A673 (cell line): ENCODE results near the gene XIRP1. TPM values are rescaled to one million over a fixed set of nuclear protein-coding genes. Genes with fewer than 3 reads are reported as not detected.
A peak's percentile ranks its signal among the peaks of the same experiment; 100 is the strongest.

Source experiments
- BruUV-seq: library from RNA; stranded (reverse); fragments of 400-500 nt; replicated peaks from 2 replicates; lab custom pipeline; 2021; lab: Mats Ljungman, UMichigan
- CTCF ChIA-PET: fragments of 300-600 bp; sonication (Branson Sonifier 250); formaldehyde crosslinking; loops from one replicate; lab custom pipeline; 2022; ENCODE audit warnings: antibody characterized with exemption; lab: Charles Lee
- POLR2A ChIA-PET: fragments of 300-600 bp; sonication (Branson Sonifier 250); formaldehyde crosslinking; loops from one replicate; lab custom pipeline; 2022; ENCODE audit warnings: antibody characterized with exemption; ENCODE audit not compliant: low non-redundant PET; lab: Charles Lee
- DNase-seq: peaks from one replicate; pipeline ENCODE4 v3.0.0-alpha.2; 2015; ENCODE audit warnings: low spot score
- H3K27ac ChIP-seq: fragments of 200-600 bp; sonication (generic); 2 replicates; pipeline ENCODE4 v1.5.1; 2016; ENCODE audit warnings: mixed run types, low read depth, mild to moderate bottlenecking, mixed read lengths, antibody characterized with exemption, low read length; ENCODE audit not compliant: poor library complexity, severe bottlenecking
- H3K27me3 ChIP-seq: fragments of 200-600 bp; sonication (generic); replicated peaks from 2 replicates; pipeline ENCODE4 v1.6.1; 2017; ENCODE audit warnings: mixed run types, low read depth, mild to moderate bottlenecking, mixed read lengths, antibody characterized with exemption, low read length; ENCODE audit not compliant: insufficient read depth, poor library complexity
- H3K36me3 ChIP-seq: fragments of 200-600 bp; sonication (generic); 2 replicates; pipeline ENCODE4 v1.6.1; 2016; ENCODE audit warnings: mixed run types, mild to moderate bottlenecking, mixed read lengths, antibody characterized with exemption, low read length; ENCODE audit not compliant: insufficient read depth, poor library complexity, severe bottlenecking
- H3K4me1 ChIP-seq: fragments of 200-600 bp; sonication (generic); 2 replicates; pipeline ENCODE4 v1.6.1; 2017; ENCODE audit warnings: mixed run types, mild to moderate bottlenecking, mixed read lengths, antibody characterized with exemption, low read length; ENCODE audit not compliant: insufficient read depth, poor library complexity, severe bottlenecking
- H3K4me3 ChIP-seq: fragments of 200-600 bp; sonication (generic); 2 replicates; pipeline ENCODE4 v1.5.1; 2016; ENCODE audit warnings: low read depth, mixed run types, mild to moderate bottlenecking, mixed read lengths, low read length; ENCODE audit not compliant: poor library complexity, severe bottlenecking
- H3K9me3 ChIP-seq: fragments of 200-600 bp; sonication (generic); 2 replicates; pipeline ENCODE4 v1.6.1; 2016; ENCODE audit warnings: mixed run types, low read depth, mild to moderate bottlenecking, mixed read lengths, antibody characterized with exemption, low read length; ENCODE audit not compliant: poor library complexity, severe bottlenecking
- CTCF ChIP-seq: fragments of 300-800, 200-600 bp; sonication (generic); conservative IDR thresholded peaks from 2 replicates; pipeline ENCODE4 v1.5.1; 2017; ENCODE audit warnings: low read depth, mild to moderate bottlenecking, antibody characterized with exemption, low read length, moderate library complexity, mixed read lengths
- EZH2 ChIP-seq: fragments of 200-600 bp; sonication (generic); IDR thresholded peaks from 2 replicates; pipeline ENCODE4 v1.6.1; 2017; ENCODE audit warnings: borderline replicate concordance, low read depth, mild to moderate bottlenecking, mixed read lengths, antibody characterized with exemption, low read length; ENCODE audit not compliant: poor library complexity, severe bottlenecking
- intact Hi-C: fragments of 100-400 bp; cut with micrococcal nuclease; formaldehyde crosslinking; loops from one replicate; pipeline ENCODE4 v1.10.0; 2022; ENCODE audit not compliant: unreplicated experiment
- total RNA-seq: library from RNA; stranded (reverse); gene quantifications from 2 replicates; pipeline ENCODE4 v1.2.3, GENCODE V29; 2021

The XIRP1 gene
- total RNA-seq, 1 experiment from 2014 or later: not detected

- intact Hi-C loops: loop anchor here (5.0 kb wide), 1 partner anchor 79 kb away; no protein-coding TSS in a partner anchor
- no peaks in the 10 kb centered on the region for H3K9me3 ChIP-seq
- TF ChIP-seq EZH2 (no peak), CTCF (peak; percentile 60)
- POLR2A ChIA-PET: no interaction called here
- H3K27me3 ChIP-seq: no peaks in the 10 kb centered on the region
- H3K27ac ChIP-seq: peak overlapping the region; percentile 40
- no TSS peak for BruUV-seq
- H3K4me1 ChIP-seq: peaks cover 2% of the 10 kb centered on the region
- CTCF ChIA-PET: no interaction called here
- peak; percentile 66 for DNase-seq
- no peaks in the 10 kb centered on the region for H3K36me3 ChIP-seq
- no peak overlapping the region for H3K4me3 ChIP-seq
Observed at GRCh38 chr3:39208463-39209055, 16.2 kb upstream of the XIRP1 start.

- no TSS peak for BruUV-seq
- TF ChIP-seq EZH2 (no peak), CTCF (no peak)
- H3K27ac ChIP-seq: no peak overlapping the region
- ChIA-PET POLR2A (interaction anchor here (0.5 kb wide), 1 partner anchor 1956 kb away, joined by 3 read pairs; no protein-coding TSS in a partner anchor), CTCF (no interaction called here)
- no peaks in the 10 kb centered on the region for H3K36me3 ChIP-seq
- H3K9me3 ChIP-seq: no peaks in the 10 kb centered on the region
- intact Hi-C loops: loop anchor here (5.0 kb wide), 1 partner anchor 80 kb away; no protein-coding TSS in a partner anchor
- H3K4me1 ChIP-seq: peaks cover 2% of the 10 kb centered on the region
- H3K4me3 ChIP-seq: no peak overlapping the region
- no peaks in the 10 kb centered on the region for H3K27me3 ChIP-seq
- no peak for DNase-seq
Observed at GRCh38 chr3:39207361-39208186, 15.2 kb upstream of the XIRP1 start.

GRCh38 chr3:39205919-39206516 lies 13.6 kb upstream of the XIRP1 start:
- intact Hi-C loops: loop anchor here (5.0 kb wide), 1 partner anchor 81 kb away; no protein-coding TSS in a partner anchor
- BruUV-seq: no TSS peak
- Histone ChIP-seq H3K27me3 (no peaks in the 10 kb centered on the region), H3K36me3 (no peaks in the 10 kb centered on the region), H3K4me1 (peaks cover 2% of the 10 kb centered on the region), H3K9me3 (no peaks in the 10 kb centered on the region), H3K4me3 (no peak overlapping the region), H3K27ac (no peak overlapping the region)
- DNase-seq: no peak
- no peak for TF ChIP-seq CTCF
- no peak for TF ChIP-seq EZH2
- ChIA-PET POLR2A (no interaction called here), CTCF (no interaction called here)
